ENCODE data around the gene NEURL1.

The NEURL1 gene

DNA sequence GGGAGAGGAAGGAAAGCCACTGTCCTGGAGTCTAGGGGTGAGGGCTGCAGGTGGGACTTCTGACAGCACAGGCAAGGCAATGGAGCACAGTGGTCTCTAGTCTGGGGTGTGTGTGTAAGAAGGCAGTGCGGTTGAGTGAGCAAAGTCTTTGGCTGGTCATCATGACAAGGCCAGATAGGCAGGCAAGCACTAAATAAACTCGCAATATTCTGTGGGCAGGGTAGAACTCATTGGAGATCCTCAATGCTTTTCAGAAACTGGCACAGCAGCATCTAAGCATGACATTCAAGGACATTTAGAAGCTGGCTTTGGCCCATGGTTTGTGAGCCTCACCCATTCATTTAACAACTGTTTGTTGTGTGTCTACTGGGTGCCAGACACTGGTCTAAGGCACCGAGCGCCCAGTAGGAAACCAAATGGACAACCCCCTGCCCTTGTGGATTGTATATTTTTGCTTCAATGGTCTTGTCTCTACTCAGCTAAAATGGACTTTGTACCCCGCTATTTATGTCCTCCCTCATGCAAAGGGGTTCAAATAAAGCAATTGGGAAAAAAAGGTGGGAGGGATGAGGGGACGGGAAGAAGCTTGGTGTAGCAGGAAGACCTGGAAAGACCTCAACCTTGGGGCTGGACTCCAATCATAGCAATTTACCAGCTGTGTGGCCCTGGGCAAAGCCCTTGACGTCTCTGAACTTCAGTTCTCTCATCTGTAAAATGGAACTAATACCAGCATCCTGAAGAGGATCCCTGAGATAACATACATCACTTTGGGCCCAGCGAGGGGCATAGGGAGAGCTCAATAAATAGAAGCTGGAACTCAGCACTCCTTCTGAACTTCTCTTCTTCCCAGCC is 116.0 kb downstream of the NEURL1 start:
- peaks cover 47 to 72% (median 60%) of the 10 kb centered on the region in 3 donors for H3K36me3 ChIP-seq
- H3K27me3 ChIP-seq: no peaks in the 10 kb centered on the region
- peaks cover 0 to 18% (median 10%) of the 10 kb centered on the region in 4 donors for H3K4me1 ChIP-seq
- intact Hi-C loops (cut with DNase I; ENCODE audit: low total_unique reads): loop anchor here (10.0 kb wide), 1 partner anchor 245 kb away; the partner anchor contains the start of gene SH3PXD2A
- TF ChIP-seq, protein P1, sequence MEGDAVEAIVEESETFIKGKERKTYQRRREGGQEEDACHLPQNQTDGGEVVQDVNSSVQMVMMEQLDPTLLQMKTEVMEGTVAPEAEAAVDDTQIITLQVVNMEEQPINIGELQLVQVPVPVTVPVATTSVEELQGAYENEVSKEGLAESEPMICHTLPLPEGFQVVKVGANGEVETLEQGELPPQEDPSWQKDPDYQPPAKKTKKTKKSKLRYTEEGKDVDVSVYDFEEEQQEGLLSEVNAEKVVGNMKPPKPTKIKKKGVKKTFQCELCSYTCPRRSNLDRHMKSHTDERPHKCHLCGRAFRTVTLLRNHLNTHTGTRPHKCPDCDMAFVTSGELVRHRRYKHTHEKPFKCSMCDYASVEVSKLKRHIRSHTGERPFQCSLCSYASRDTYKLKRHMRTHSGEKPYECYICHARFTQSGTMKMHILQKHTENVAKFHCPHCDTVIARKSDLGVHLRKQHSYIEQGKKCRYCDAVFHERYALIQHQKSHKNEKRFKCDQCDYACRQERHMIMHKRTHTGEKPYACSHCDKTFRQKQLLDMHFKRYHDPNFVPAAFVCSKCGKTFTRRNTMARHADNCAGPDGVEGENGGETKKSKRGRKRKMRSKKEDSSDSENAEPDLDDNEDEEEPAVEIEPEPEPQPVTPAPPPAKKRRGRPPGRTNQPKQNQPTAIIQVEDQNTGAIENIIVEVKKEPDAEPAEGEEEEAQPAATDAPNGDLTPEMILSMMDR (IDR thresholded peaks at IDR 0.05): no peak
- no peak for DNase-seq
- no peak overlapping the region for H3K27ac ChIP-seq
- H3K9me3 ChIP-seq: no peaks in the 10 kb centered on the region
- no peak overlapping the region for H3K4me3 ChIP-seq

DNA sequence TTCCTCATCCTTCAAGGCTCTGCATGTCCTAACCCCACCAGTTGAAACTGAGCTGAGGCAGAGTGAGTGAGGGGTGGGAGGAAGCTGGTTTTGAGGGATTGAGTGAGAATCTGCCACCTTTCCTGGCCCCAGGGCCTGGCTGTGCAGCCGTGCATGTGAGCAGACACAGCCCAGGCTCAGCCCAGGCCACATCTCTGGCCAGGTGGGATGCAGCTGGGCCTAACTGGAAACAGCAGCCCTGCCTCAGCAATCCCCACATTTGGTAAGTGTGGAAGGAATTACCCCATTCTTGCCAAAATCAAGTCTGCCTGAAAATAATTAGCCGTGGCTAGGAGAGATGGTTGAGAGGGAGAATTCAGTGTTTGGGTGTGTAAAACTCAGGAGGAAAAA is 116.6 kb downstream of the NEURL1 start:
- TF ChIP-seq, protein P1 (IDR thresholded peaks at IDR 0.05): no peak
- no peak overlapping the region for H3K27ac ChIP-seq
- H3K36me3 ChIP-seq: peaks cover 41 to 72% (median 54%) of the 10 kb centered on the region in 3 donors
- intact Hi-C loops (cut with DNase I; ENCODE audit: low total_unique reads): no loop called here
- peaks cover 0 to 19% (median 12%) of the 10 kb centered on the region in 4 donors for H3K4me1 ChIP-seq
- no peak for DNase-seq
- no peak overlapping the region for H3K4me3 ChIP-seq
- H3K27me3 ChIP-seq: no peaks in the 10 kb centered on the region
- no peaks in the 10 kb centered on the region for H3K9me3 ChIP-seq

DNA sequence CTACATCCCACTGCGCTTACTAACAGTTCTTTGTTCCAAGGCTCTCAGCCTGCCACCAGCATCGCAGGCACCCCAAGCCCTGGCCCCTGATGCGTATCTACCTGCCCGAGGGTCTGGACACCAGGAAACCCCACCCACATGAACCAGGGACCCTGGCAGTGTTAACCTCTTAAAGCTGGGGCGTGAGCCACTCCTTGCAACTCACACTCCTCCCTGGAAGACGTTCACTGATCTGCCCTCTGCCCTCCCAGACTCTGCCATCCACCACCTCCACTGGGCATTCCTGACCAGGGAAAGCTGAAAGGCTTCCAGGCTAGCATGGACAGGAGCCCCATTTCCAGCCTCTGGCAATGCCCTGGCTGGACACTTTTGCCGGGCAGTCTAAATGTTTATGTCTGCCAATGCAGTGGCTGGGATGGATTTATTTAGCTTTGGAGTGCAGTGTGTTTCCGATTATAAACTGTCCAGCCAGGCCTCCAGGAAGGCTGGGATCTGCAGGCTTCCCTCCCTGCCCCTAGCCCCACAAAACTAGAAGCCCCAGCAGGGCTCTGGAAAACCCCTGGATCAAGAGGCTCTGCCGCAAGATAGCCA is 117.5 kb downstream of the NEURL1 start:
- intact Hi-C loops (cut with DNase I; ENCODE audit: low total_unique reads): no loop called here
- no peak overlapping the region for H3K4me3 ChIP-seq
- no peaks in the 10 kb centered on the region for H3K9me3 ChIP-seq
- H3K27me3 ChIP-seq: no peaks in the 10 kb centered on the region
- no peak overlapping the region for H3K27ac ChIP-seq
- H3K36me3 ChIP-seq: peaks cover 41 to 71% (median 56%) of the 10 kb centered on the region in 3 donors
- TF ChIP-seq, protein P1 (IDR thresholded peaks at IDR 0.05): no peak
- DNase-seq: no peak
- peaks cover 0 to 20% (median 10%) of the 10 kb centered on the region in 4 donors for H3K4me1 ChIP-seq

DNA sequence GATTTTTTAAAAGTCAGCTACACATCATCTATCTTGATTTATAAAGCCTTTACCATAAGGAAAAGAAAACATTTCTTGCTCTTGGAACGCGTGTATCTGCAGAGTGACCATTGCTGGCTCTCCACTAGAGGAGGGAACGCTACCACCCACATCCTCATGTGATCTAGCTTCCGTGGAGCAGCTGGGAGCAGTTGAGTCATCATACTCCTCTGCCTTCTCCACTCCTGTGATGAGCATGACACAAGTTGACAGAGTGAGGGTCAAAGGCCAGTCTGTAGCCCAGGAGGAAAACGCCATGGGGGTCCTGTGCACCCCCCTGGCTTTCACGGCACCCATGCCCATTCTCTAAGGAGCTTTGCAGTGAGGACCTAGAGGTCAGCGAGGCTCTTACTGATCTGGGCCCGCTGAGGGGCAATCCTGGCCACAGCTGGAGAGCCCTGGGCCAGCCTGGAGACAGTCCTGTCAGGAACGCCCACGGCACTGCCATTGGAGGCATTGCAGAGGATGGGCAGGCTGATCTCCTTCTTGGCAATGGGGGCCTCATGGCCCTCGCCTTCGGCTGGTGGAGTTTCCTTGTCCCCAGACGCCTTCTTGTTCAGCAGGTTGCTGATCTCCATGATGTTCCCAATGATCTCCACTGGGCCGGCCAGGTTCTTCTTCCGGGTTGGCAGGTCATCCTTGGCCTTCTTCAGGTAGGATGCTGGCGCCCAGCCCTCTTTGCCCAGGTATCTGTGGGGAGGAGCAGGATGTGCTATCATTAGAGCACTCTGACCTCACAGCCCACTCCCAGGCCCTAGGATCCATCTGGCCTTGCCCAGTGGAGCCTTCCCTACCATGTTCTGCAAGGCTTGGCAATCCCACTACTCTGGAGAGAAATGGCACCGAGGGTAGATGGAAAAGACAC is 119.2 kb downstream of the NEURL1 start:
- no peak for DNase-seq
- TF ChIP-seq, protein P1 (IDR thresholded peaks at IDR 0.05): peak in 1 of 2 experiments; percentile 19
- H3K4me1 ChIP-seq: peaks cover 12 to 37% (median 27%) of the 10 kb centered on the region in 4 donors
- no peak overlapping the region for H3K4me3 ChIP-seq
- no peaks in the 10 kb centered on the region for H3K9me3 ChIP-seq
- intact Hi-C loops (cut with DNase I; ENCODE audit: low total_unique reads): no loop called here
- peaks cover 41 to 82% (median 67%) of the 10 kb centered on the region in 3 donors for H3K36me3 ChIP-seq
- H3K27ac ChIP-seq: peak overlapping the region in 1 of 2 donors; percentile 36
- no peaks in the 10 kb centered on the region for H3K27me3 ChIP-seq

DNA sequence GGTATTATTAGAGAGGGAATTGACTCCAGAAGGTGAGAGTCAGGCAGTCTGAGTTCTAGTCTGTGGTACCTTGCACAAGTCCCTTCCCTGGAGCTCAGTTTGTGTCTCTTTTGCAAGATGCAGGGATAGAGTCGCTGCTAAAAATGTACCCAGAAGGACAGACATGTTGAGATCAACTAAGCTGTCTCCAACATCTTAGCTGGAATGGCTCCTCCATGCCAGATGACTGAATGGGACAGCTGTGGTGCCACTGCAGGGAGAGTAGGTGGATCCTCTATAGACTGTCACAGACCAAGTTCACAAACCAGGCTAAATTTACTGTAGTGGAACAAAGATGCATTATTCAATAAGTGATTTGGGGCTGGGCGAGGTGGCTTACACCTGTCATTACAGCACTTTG is 120.1 kb downstream of the NEURL1 start:
- TF ChIP-seq, protein P1 (IDR thresholded peaks at IDR 0.05): no peak
- intact Hi-C loops (cut with DNase I; ENCODE audit: low total_unique reads): no loop called here
- Histone ChIP-seq H3K27me3 (no peaks in the 10 kb centered on the region), H3K4me1 (peaks cover 15 to 46% (median 36%) of the 10 kb centered on the region in 4 donors), H3K4me3 (no peak overlapping the region), H3K9me3 (no peaks in the 10 kb centered on the region), H3K36me3 (peaks cover 40 to 86% (median 67%) of the 10 kb centered on the region in 3 donors), H3K27ac (no peak overlapping the region)
- no peak for DNase-seq

Data from tibial artery (tissue), 4 donors.